HepG2 (cell line): ENCODE data around the gene IQCN. TPM values are rescaled to one million over a fixed set of nuclear protein-coding genes. Genes with fewer than 3 reads are reported as not detected.

Experiments
- BHLHE40 ChIP-seq: IDR thresholded peaks from 2 replicates; pipeline ENCODE4 v1.6.1; 2011; ENCODE audit warnings: low read length, improper control_type of control experiment
- FOSL2 ChIP-seq: sonication (generic); formaldehyde crosslinking; IDR thresholded peaks from 2 replicates; pipeline ENCODE4 v1.4.0; 2020; ENCODE audit warnings: missing genetic modification reagents
- JARID2 ChIP-seq: sonication (generic); formaldehyde crosslinking; IDR thresholded peaks from 2 replicates; pipeline ENCODE4 v1.8.1; 2023; ENCODE audit warnings: missing genetic modification reagents, inconsistent platforms; ENCODE audit not compliant: insufficient replicate concordance
- MAZ ChIP-seq, 2 experiments: sonication (generic) in 1 of 2; formaldehyde crosslinking in 1 of 2; IDR thresholded peaks; 2 replicates each; pipeline versions ENCODE4 v1.5.0 to v1.6.1; 2012 to 2020; ENCODE audit warnings: low read depth in 2 of 2, mild to moderate bottlenecking in 2 of 2, borderline replicate concordance in 1 of 2, improper control_type of control experiment in 1 of 2, low read length in 1 of 2, missing genetic modification reagents in 1 of 2, moderate library complexity in 1 of 2
- MEIS1 ChIP-seq: sonication (generic); formaldehyde crosslinking; IDR thresholded peaks from 2 replicates; pipeline ENCODE4 v1.9.0; 2021; ENCODE audit warnings: mild to moderate bottlenecking, missing genetic modification reagents, moderate library complexity, borderline replicate concordance
- NFYC ChIP-seq: IDR thresholded peaks from 2 replicates; pipeline ENCODE4 v1.6.1; 2016; ENCODE audit warnings: missing genetic modification reagents, missing compliant biosample characterization
- RFXAP ChIP-seq: sonication (generic); formaldehyde crosslinking; IDR thresholded peaks from 2 replicates; pipeline ENCODE4 v1.4.0; 2020; ENCODE audit warnings: missing genetic modification reagents, borderline replicate concordance
- SP2 ChIP-seq: sonication (generic); formaldehyde crosslinking; IDR thresholded peaks from 2 replicates; pipeline ENCODE4 v1.5.1; 2020; ENCODE audit warnings: mild to moderate bottlenecking, missing genetic modification reagents
- SPEN ChIP-seq: sonication (generic); formaldehyde crosslinking; IDR thresholded peaks from 2 replicates; pipeline ENCODE4 v1.5.1; 2020; ENCODE audit warnings: low read depth, mild to moderate bottlenecking, missing genetic modification reagents
- THAP7 ChIP-seq: sonication (generic); formaldehyde crosslinking; IDR thresholded peaks from 2 replicates; pipeline ENCODE4 v1.8.1; 2023; ENCODE audit warnings: mild to moderate bottlenecking, missing genetic modification reagents
- ZHX1 ChIP-seq: sonication (generic); formaldehyde crosslinking; IDR thresholded peaks from 2 replicates; pipeline ENCODE4 v1.8.1; 2022; ENCODE audit warnings: low read depth, mild to moderate bottlenecking, missing genetic modification reagents
- ZNF121 ChIP-seq: sonication (generic); formaldehyde crosslinking; IDR thresholded peaks from 2 replicates; pipeline ENCODE4 v1.5.0; 2020; ENCODE audit warnings: mild to moderate bottlenecking, missing genetic modification reagents
- ZNF431 ChIP-seq: sonication (generic); formaldehyde crosslinking; IDR thresholded peaks from 2 replicates; pipeline ENCODE4 v1.9.0; 2022; ENCODE audit warnings: missing genetic modification reagents, low read depth, mild to moderate bottlenecking, borderline replicate concordance
- ZNF468 ChIP-seq: sonication (generic); formaldehyde crosslinking; IDR thresholded peaks from 2 replicates; pipeline ENCODE4 v1.8.0; 2022; ENCODE audit warnings: mild to moderate bottlenecking, moderate library complexity, missing genetic modification reagents
- ZNF619 ChIP-seq: sonication (generic); formaldehyde crosslinking; IDR thresholded peaks from 2 replicates; pipeline ENCODE4 v1.4.0; 2020; ENCODE audit warnings: mild to moderate bottlenecking, missing genetic modification reagents
- ZNF646 ChIP-seq: sonication (generic); formaldehyde crosslinking; IDR thresholded peaks from 2 replicates; pipeline ENCODE4 v1.9.0; 2021; ENCODE audit warnings: mild to moderate bottlenecking, missing genetic modification reagents
- ZNF772 ChIP-seq: sonication (generic); formaldehyde crosslinking; IDR thresholded peaks from 2 replicates; pipeline ENCODE4 v1.5.0; 2020; ENCODE audit warnings: mild to moderate bottlenecking, missing genetic modification reagents
- ZNF792 ChIP-seq: IDR thresholded peaks from 2 replicates; pipeline ENCODE4 v1.6.1; 2016
- ZNF879 ChIP-seq: sonication (generic); formaldehyde crosslinking; IDR thresholded peaks from 2 replicates; pipeline ENCODE4 v1.8.1; 2023; ENCODE audit warnings: missing genetic modification reagents
- ZSCAN29 ChIP-seq: sonication (generic); formaldehyde crosslinking; conservative IDR thresholded peaks from 2 replicates; pipeline ENCODE4 v1.4.0; 2020; ENCODE audit warnings: mild to moderate bottlenecking, missing genetic modification reagents
- polyA plus RNA-seq, 8 experiments: library from polyadenylated mRNA; depleted of rRNA in 3 of 8; stranded (reverse) in 7 of 8; unstranded in 1 of 8; fragments of >200 nt; fragmentation: Illumina TruSeq in 4 of 8; extraction: Trizol in 4 of 8; gene quantifications; 2 replicates each; pipeline versions ENCODE4 v1.2.1 to v1.2.3, GENCODE V29; 2011 to 2016; ENCODE audit warnings: low read depth in 4 of 8, missing spikeins in 1 of 8, mixed read lengths in 1 of 8; ENCODE audit not compliant: insufficient read depth in 1 of 8
- total RNA-seq, 5 experiments: library from RNA; depleted of rRNA; stranded (reverse); fragments of >200 nt; fragmentation: Illumina TruSeq; extraction: Trizol; gene quantifications; 2 replicates each; pipeline ENCODE4 v1.2.3, GENCODE V29; 2016; ENCODE audit warnings: low read depth in 1 of 5

Gene IQCN
- total and polyA plus RNA-seq, 2 of the 13 experiments (the other 11 are each of a cell fraction or from before 2014, with no cell fraction given) = 0.04 to 0.18 TPM

- TF ChIP-seq ZHX1 (CRISPR knock-in tag) (0 out of 2 replicates have a peak, but pooled peaks have one; percentile 44), ZNF646 (CRISPR knock-in tag) (no peak; the same call in 1 of the 2 replicates), ZNF879 (CRISPR knock-in tag) (no peak), SPEN (CRISPR knock-in tag) (no peak; the same call in 1 of the 2 replicates), ZNF468 (CRISPR knock-in tag) (no peak), SP2 (CRISPR knock-in tag) (0 out of 2 replicates have a peak, but pooled peaks have one; percentile 27), JARID2 (CRISPR knock-in tag) (no peak), ZNF431 (CRISPR knock-in tag) (peak; percentile 58; the same call in 1 of the 2 replicates), ZNF619 (CRISPR knock-in tag) (peak; percentile 89; the same call in 1 of the 2 replicates), ZNF792 (CRISPR knock-in tag) (no peak), MEIS1 (CRISPR knock-in tag) (peak; percentile 86; the same call in 1 of the 2 replicates), BHLHE40 (peak; percentile 73), ZSCAN29 (CRISPR knock-in tag) (peak; percentile 85; the same call in 1 of the 2 replicates), THAP7 (CRISPR knock-in tag) (no peak), NFYC (CRISPR knock-in tag) (0 out of 2 replicates have a peak, but pooled peaks have one; percentile 10), ZNF772 (CRISPR knock-in tag) (peak; percentile 39; the same call in 1 of the 2 replicates), MAZ (IDR thresholded peaks at IDR 0.05; ENCODE audit: borderline replicate concordance, low read depth, low read length) (no peak), MAZ (CRISPR knock-in tag; IDR thresholded peaks at IDR 0.05; ENCODE audit: low read depth) (peak; percentile 56), FOSL2 (CRISPR knock-in tag) (peak; percentile 81), RFXAP (CRISPR knock-in tag) (no peak; the same call in 1 of the 2 replicates), ZNF121 (CRISPR knock-in tag) (peak; percentile 70)
Observed at GRCh38 chr19:18319591-18320135, 45.4 kb upstream of the IQCN start (continued).
